HG03196 (cell line): ENCODE measurements around the gene CLEC1A.
"Not testable (repeated sequence)": the region's sequence is repeated elsewhere in the genome, so short reads cannot be mapped to it uniquely, and the experiment has no call there.

Experiments used
- ATAC-seq: cut with Tn5 transposase; IDR thresholded peaks from one replicate; pipeline ENCODE4 v1.9.1; 2021; ENCODE audit not compliant: unreplicated experiment

The CLEC1A gene

GRCh38 chr12:10052193-10052913 is 46.4 kb downstream of the CLEC1A start:
- ATAC-seq = no peak

GRCh38 chr12:10048526-10048925 is 50.3 kb downstream of the CLEC1A start:
- no peak for ATAC-seq

- no peak for ATAC-seq
Observed at GRCh38 chr12:10042167-10042566, 56.6 kb downstream of the CLEC1A start.

- no peak for ATAC-seq
Observed at GRCh38 chr12:10033783-10034545, 64.8 kb downstream of the CLEC1A start.

- no peak for ATAC-seq
Observed at GRCh38 chr12:10031771-10032175, 67.0 kb downstream of the CLEC1A start.

GRCh38 chr12:10031321-10031720 is 67.5 kb downstream of the CLEC1A start:
- no peak for ATAC-seq

- ATAC-seq = no peak
Observed at GRCh38 chr12:10030446-10030845, 68.3 kb downstream of the CLEC1A start, which contains the start of gene CLEC9A. TSS of gene CLEC9A (plus strand) at chr12:10030682. CDS start at chr12:10052688, 22,006 bp downstream.

- ATAC-seq = no peak
Observed at GRCh38 chr12:10027721-10028120, 71.1 kb downstream of the CLEC1A start.

- no peak for ATAC-seq
Observed at GRCh38 chr12:10027311-10027710, 71.5 kb downstream of the CLEC1A start.

- ATAC-seq = not testable (repeated sequence)
Observed at GRCh38 chr12:10026666-10027065, 72.1 kb downstream of the CLEC1A start.

- ATAC-seq = no peak
Observed at GRCh38 chr12:10025236-10025635, 73.5 kb downstream of the CLEC1A start.

GRCh38 chr12:10021342-10021741 is 77.4 kb downstream of the CLEC1A start:
- ATAC-seq = no peak
